VCaP (cell line): Measurements from ENCODE around the gene ARPC1A.
A peak's percentile ranks its signal among the peaks of the same experiment; 100 is the strongest.
"Not testable (repeated sequence)": the region's sequence is repeated elsewhere in the genome, so short reads cannot be mapped to it uniquely, and the experiment has no call there.

Source experiments
- H3K27ac ChIP-seq: fragments of 450-650 bp; 2 replicates; pipeline ENCODE4 v1.5.1; 2017
- CTCF ChIP-seq: fragments of 450-650 bp; conservative IDR thresholded peaks from 2 replicates; pipeline ENCODE4 v1.5.1; 2017; ENCODE audit warnings: mild to moderate bottlenecking, moderate library complexity

Gene ARPC1A

GRCh38 chr7:99310004-99310403 is 15.7 kb upstream of the ARPC1A start:
- no peak overlapping the region for H3K27ac ChIP-seq
- no peak for TF ChIP-seq CTCF

GRCh38 chr7:99311702-99312101 is 14.0 kb upstream of the ARPC1A start:
- no peak for TF ChIP-seq CTCF
- H3K27ac ChIP-seq, result no peak overlapping the region

- peak; percentile 95 for TF ChIP-seq CTCF
- no peak overlapping the region for H3K27ac ChIP-seq
Observed at GRCh38 chr7:99312316-99313203, 13.1 kb upstream of the ARPC1A start.

GRCh38 chr7:99313204-99313573 is 12.5 kb upstream of the ARPC1A start:
- peak; percentile 56 for TF ChIP-seq CTCF
- H3K27ac ChIP-seq, result no peak overlapping the region

GRCh38 chr7:99314504-99314903 is 11.2 kb upstream of the ARPC1A start:
- H3K27ac ChIP-seq, result no peak overlapping the region
- TF ChIP-seq CTCF, result no peak

- TF ChIP-seq CTCF, result no peak
Observed at GRCh38 chr7:99320371-99320770, 5.3 kb upstream of the ARPC1A start.

GRCh38 chr7:99322659-99323058 is 3.0 kb upstream of the ARPC1A start:
- H3K27ac ChIP-seq, result not testable (repeated sequence)

More at GRCh38 chr7:99320371-99320770, 5.3 kb upstream of the ARPC1A start:
- H3K27ac ChIP-seq, result no peak overlapping the region

- H3K27ac ChIP-seq, result peak overlapping the region; percentile 94; the same call in 1 of the 2 replicates
- no peak for TF ChIP-seq CTCF
Observed at GRCh38 chr7:99324559-99324958, 1.1 kb upstream of the ARPC1A start.
